BLaER1 treated with 17β-estradiol and CSF1 and Interleukin-3, amounts not matched to agents 10 nM and 100 nM (cell line): Measurements from ENCODE around the gene ITGB7.
"Not testable (repeated sequence)": the region's sequence is repeated elsewhere in the genome, so short reads cannot be mapped to it uniquely, and the experiment has no call there.

Source experiments
- H3K27ac ChIP-seq, 11 experiments: shearing (Covaris generic); formaldehyde crosslinking; 2 replicates each; pipeline ENCODE4 v1.8.1; 2022
- H3K27me3 ChIP-seq, 11 experiments: shearing (Covaris generic); formaldehyde crosslinking; 2 replicates each; pipeline ENCODE4 v1.8.1; 2022
- H3K36me3 ChIP-seq, 11 experiments: shearing (Covaris generic); formaldehyde crosslinking; 2 replicates each; pipeline ENCODE4 v1.8.1; 2022
- H3K4me1 ChIP-seq, 10 experiments: shearing (Covaris generic); formaldehyde crosslinking; 2 replicates each; pipeline ENCODE4 v1.8.1; 2022
- H3K4me2 ChIP-seq, 11 experiments: shearing (Covaris generic); formaldehyde crosslinking; 2 replicates each; pipeline ENCODE4 v1.8.1; 2022
- H3K4me3 ChIP-seq, 10 experiments: shearing (Covaris generic); formaldehyde crosslinking; 2 replicates each; pipeline ENCODE4 v1.8.1; 2022
- H3K9ac ChIP-seq, 11 experiments: shearing (Covaris generic); formaldehyde crosslinking; 2 replicates each; pipeline ENCODE4 v1.8.1; 2022
- H3K9me3 ChIP-seq, 11 experiments: shearing (Covaris generic); formaldehyde crosslinking; replicated peaks in 1 of 11; 2 replicates each; pipeline ENCODE4 v1.8.1; 2022
- H4K20me1 ChIP-seq, 11 experiments: shearing (Covaris generic); formaldehyde crosslinking; 2 replicates each; pipeline ENCODE4 v1.8.1; 2022
- Cebpa-rat ChIP-seq, 11 experiments: shearing (Covaris generic); IDR thresholded peaks; 2 replicates each; pipeline ENCODE4 v1.8.1; 2022

ITGB7 gene

GRCh38 chr12:53170876-53171724 lies 36.0 kb downstream of the ITGB7 start:
- no peak for TF ChIP-seq Cebpa-rat (IDR thresholded peaks at IDR 0.05)
- Histone ChIP-seq H3K27me3 (no peaks in the 10 kb centered on the region), H3K27ac (0 out of 22 replicates have a peak overlapping the region, but pooled peaks of 2 of the 11 experiments have one; percentile 1 to 6)

GRCh38 chr12:53170215-53170614 lies 36.8 kb downstream of the ITGB7 start:
- TF ChIP-seq Cebpa-rat (IDR thresholded peaks at IDR 0.05), result no peak
- H3K9ac ChIP-seq, result no peak overlapping the region
- no peaks in the 10 kb centered on the region for H3K27me3 ChIP-seq

More at GRCh38 chr12:53170876-53171724, 36.0 kb downstream of the ITGB7 start:
- Histone ChIP-seq H3K9me3 (no peaks in the 10 kb centered on the region), H3K4me1 (peaks cover 10 to 32% (median 22%) of the 10 kb centered on the region in 10 experiments), H3K4me2 (peak overlapping the region in 10 of 11 experiments; percentile 16 to 58 (median 44); a peak in 19 of 22 replicates), H4K20me1 (no peaks in the 10 kb centered on the region), H3K36me3 (peaks cover 0 to 28% (median 0%) of the 10 kb centered on the region in 11 experiments; a peak in 3 of 22 replicates), H3K4me3 (no peak overlapping the region), H3K9ac (peak overlapping the region in 4 of 11 experiments; percentile 0 to 34 (median 18); a peak in 4 of 22 replicates)

GRCh38 chr12:53169644-53170043 lies 37.4 kb downstream of the ITGB7 start:
- H3K36me3 ChIP-seq, result peaks cover 0 to 28% (median 0%) of the 10 kb centered on the region in 11 experiments; a peak in 3 of 22 replicates
- H3K4me3 ChIP-seq, result no peak overlapping the region
- TF ChIP-seq Cebpa-rat (IDR thresholded peaks at IDR 0.05), result no peak
- peaks cover 6 to 25% (median 19%) of the 10 kb centered on the region in 10 experiments; a peak in 19 of 20 replicates for H3K4me1 ChIP-seq
- H4K20me1 ChIP-seq, result no peaks in the 10 kb centered on the region
- no peaks in the 10 kb centered on the region for H3K27me3 ChIP-seq
- no peak overlapping the region; a peak in 1 of 22 replicates for H3K27ac ChIP-seq
- no peaks in the 10 kb centered on the region for H3K9me3 ChIP-seq
- 0 out of 22 replicates have a peak overlapping the region, but pooled peaks of 1 of the 11 experiments have one; percentile 4 for H3K9ac ChIP-seq
- no peak overlapping the region for H3K4me2 ChIP-seq

More at GRCh38 chr12:53170215-53170614, 36.8 kb downstream of the ITGB7 start:
- peaks cover 10 to 31% (median 21%) of the 10 kb centered on the region in 10 experiments for H3K4me1 ChIP-seq
- H3K4me3 ChIP-seq, result no peak overlapping the region
- H4K20me1 ChIP-seq, result no peaks in the 10 kb centered on the region
- H3K4me2 ChIP-seq, result no peak overlapping the region
- H3K27ac ChIP-seq, result no peak overlapping the region
- no peaks in the 10 kb centered on the region for H3K9me3 ChIP-seq
- peaks cover 0 to 28% (median 0%) of the 10 kb centered on the region in 11 experiments; a peak in 3 of 22 replicates for H3K36me3 ChIP-seq

DNA sequence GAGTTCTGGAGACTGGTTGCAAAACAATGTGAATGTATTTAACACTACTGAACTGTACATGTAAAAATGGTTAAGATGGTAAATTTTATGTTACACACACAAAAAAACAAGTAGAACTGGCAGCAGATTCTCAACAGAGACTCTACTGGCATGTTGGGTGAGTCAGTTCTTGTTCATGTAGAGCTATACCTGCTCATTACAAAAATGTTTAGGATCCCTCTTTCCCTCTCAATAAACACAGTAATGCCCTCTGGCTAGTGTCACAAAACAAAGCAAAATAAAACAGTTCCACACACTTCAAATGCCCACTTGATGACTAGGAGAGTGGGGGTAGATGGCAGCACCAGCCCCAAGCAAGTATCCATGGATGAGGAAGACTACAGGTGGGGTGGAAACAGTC lies 40.2 kb downstream of the ITGB7 start:
- Histone ChIP-seq H3K36me3 (peaks cover 0 to 19% (median 0%) of the 10 kb centered on the region in 11 experiments; a peak in 4 of 22 replicates), H4K20me1 (no peaks in the 10 kb centered on the region), H3K9ac (no peak overlapping the region), H3K27me3 (no peaks in the 10 kb centered on the region), H3K4me3 (no peak overlapping the region), H3K9me3 (no peaks in the 10 kb centered on the region; a peak in 1 of 22 replicates), H3K4me2 (no peak overlapping the region), H3K4me1 (peaks cover 5 to 9% (median 9%) of the 10 kb centered on the region in 10 experiments; a peak in 19 of 20 replicates), H3K27ac (no peak overlapping the region)
- no peak for TF ChIP-seq Cebpa-rat (IDR thresholded peaks at IDR 0.05)

GRCh38 chr12:53163008-53163407 lies 44.0 kb downstream of the ITGB7 start:
- not testable (repeated sequence) for H3K9me3 ChIP-seq, H3K4me3 ChIP-seq, H3K9ac ChIP-seq, H3K4me2 ChIP-seq, H4K20me1 ChIP-seq, H3K4me1 ChIP-seq, H3K27me3 ChIP-seq, H3K36me3 ChIP-seq, H3K27ac ChIP-seq

DNA sequence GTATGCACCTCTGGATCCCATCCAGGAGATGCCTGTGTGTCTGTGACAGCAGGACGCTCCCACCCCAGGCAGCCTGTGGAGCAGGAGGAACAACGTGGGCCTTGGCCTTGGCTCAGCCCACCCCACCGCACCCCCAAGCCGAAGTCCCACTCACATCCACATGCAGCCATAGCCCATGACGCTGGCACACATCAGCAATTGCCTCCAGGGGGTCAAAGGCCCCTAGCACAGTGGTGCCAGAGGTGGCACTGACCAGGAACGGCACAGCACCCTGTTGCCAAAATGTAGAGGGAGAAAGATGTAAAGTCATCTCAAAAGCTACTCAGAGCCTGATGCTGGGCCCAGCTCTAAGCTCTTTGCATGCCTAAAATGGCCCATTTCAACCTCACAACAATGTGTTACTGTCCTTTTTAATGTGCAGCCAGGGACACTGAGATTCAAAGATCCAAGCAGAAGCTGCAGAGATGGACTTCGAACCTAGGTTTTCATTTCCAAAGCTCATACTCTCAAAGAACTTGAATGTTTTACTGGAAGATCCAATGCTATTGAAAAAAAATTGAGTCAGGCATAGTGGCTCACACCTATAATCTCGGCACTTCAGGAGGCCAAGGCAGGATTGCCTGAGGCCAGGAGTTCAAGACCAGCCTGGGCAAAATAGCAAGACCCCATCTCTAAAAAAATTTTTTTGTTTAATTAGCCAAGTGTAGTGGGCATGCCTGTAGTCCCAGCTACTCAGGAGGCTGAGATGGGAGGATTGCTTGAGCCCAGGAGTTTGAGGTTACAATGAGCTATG lies 45.7 kb downstream of the ITGB7 start:
- TF ChIP-seq Cebpa-rat (IDR thresholded peaks at IDR 0.05), result no peak
- H3K27me3 ChIP-seq, result no peaks in the 10 kb centered on the region
- H3K36me3 ChIP-seq, result no peaks in the 10 kb centered on the region; a peak in 2 of 22 replicates
- H3K9me3 ChIP-seq, result no peaks in the 10 kb centered on the region; a peak in 1 of 22 replicates
- H3K9ac ChIP-seq, result no peak overlapping the region
- H3K4me2 ChIP-seq, result no peak overlapping the region
- H3K27ac ChIP-seq, result no peak overlapping the region
- no peak overlapping the region for H3K4me3 ChIP-seq
- no peaks in the 10 kb centered on the region for H4K20me1 ChIP-seq
- H3K4me1 ChIP-seq, result peaks cover 0 to 10% (median 6%) of the 10 kb centered on the region in 10 experiments; a peak in 7 of 20 replicates

DNA sequence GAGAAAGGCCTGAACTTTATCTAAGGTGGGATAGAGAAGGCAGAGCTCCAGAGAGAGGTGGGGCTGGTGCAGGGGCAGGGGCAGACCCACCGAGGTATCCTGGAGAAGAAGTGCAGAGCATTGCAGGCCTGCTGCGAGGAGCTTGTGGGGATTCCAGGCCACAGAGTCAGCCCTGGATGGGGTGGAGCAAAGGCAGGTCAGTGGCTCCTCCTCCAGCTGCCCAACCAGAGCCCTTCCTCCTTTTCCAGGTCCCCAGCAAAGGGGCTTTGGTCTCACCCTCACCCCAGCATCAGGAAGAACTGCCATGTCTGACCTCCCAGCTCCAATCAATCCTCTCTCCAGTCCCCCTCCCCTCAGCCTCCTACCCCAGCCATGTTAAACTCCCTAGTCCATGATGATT lies 46.4 kb downstream of the ITGB7 start:
- H3K4me1 ChIP-seq, result peaks cover 0 to 10% (median 6%) of the 10 kb centered on the region in 10 experiments; a peak in 7 of 20 replicates
- no peaks in the 10 kb centered on the region for H4K20me1 ChIP-seq
- no peak overlapping the region for H3K27ac ChIP-seq
- H3K9me3 ChIP-seq, result no peaks in the 10 kb centered on the region; a peak in 1 of 22 replicates
- H3K4me2 ChIP-seq, result no peak overlapping the region
- no peaks in the 10 kb centered on the region; a peak in 1 of 22 replicates for H3K36me3 ChIP-seq
- H3K9ac ChIP-seq, result no peak overlapping the region
- H3K27me3 ChIP-seq, result no peaks in the 10 kb centered on the region
- no peak for TF ChIP-seq Cebpa-rat (IDR thresholded peaks at IDR 0.05)
- H3K4me3 ChIP-seq, result no peak overlapping the region

GRCh38 chr12:53160000-53160399 lies 47.1 kb downstream of the ITGB7 start:
- Histone ChIP-seq H3K9me3 (no peaks in the 10 kb centered on the region; a peak in 1 of 22 replicates), H3K4me1 (peaks cover 0 to 10% (median 6%) of the 10 kb centered on the region in 10 experiments; a peak in 7 of 20 replicates), H3K27ac (peak overlapping the region in 4 of 11 experiments; percentile 19 to 57 (median 32); a peak in 4 of 22 replicates), H3K27me3 (no peaks in the 10 kb centered on the region), H3K4me3 (no peak overlapping the region), H3K4me2 (peak overlapping the region in 1 of 11 experiments; percentile 13; a peak in 2 of 22 replicates), H3K9ac (peak overlapping the region in 3 of 11 experiments; percentile 36 to 39 (median 39); a peak in 1 of 22 replicates), H3K36me3 (no peaks in the 10 kb centered on the region; a peak in 1 of 22 replicates), H4K20me1 (no peaks in the 10 kb centered on the region)
- no peak for TF ChIP-seq Cebpa-rat (IDR thresholded peaks at IDR 0.05)
